NCI-H2196 treated with DMSO at 0.1 percent for 48 hours (cell line): ENCODE results near the gene CROCC2.

Experiments used
- DNase-seq: peaks from one replicate; lab custom pipeline; 2025; ENCODE audit not compliant: unreplicated experiment; lab: John Stamatoyannopoulos, UW

Gene CROCC2

DNA sequence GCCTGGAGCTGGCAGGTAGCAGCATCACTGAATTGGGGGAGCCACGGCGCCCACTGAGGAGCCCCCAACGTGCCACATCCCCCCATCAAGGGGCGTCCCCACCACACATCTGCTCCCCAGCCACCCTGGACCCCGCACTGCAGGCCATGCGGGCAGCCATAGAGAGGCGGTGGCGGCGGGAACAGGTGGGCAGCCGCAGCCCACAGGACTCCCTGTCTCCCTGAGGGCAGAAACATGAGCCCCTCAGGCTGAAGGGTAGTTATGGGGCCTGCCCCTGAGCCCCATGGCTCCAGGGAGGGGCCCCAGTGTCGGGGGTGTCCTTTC, 26.6 kb downstream of the CROCC2 start:
- DNase-seq: no peak

DNA sequence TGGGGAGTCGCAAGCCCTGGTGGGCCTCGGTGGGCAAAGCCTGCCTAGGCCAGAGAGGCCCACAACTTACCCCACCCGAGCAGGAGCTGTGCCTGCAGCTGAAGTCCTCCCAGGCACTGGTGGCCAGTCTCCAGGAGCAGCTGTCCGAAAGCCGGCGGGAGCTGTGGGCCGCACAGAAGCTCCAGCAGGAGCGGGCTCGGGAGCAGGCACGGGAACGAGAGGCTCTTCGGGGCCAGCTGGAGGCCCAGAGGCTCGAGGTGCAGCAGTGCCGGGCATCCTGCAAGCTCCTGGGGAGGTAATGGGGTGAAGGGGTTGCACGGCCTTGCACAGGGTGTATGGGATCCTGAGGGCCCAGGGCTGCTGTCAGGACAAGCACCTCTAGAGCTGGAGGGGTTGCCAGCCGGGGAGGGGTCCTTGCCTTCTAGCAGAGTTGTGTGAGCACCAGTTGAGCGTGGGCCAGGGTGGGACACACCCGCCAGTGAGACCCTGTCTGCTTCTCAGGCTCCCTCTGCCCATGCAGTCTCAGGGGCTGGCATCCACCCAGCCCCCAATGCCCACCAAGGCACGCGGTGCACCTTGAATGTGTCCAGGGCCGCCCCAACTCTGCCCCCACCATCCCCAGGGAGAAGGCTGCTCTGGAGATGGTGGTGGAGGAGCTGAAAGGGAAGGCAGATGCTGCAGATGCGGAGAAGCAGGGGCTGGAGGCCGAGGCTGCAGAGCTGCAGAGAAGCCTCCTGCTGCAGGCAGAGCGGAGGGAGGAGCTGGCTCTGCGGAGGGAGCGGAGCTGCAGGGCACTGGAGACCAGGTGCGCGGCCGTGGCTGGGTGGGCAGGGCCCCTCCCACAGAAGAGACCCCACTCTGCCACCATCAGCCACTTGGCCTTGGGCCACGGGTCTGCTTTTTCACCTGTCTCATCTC, 27.2 kb downstream of the CROCC2 start:
- no peak for DNase-seq

DNA sequence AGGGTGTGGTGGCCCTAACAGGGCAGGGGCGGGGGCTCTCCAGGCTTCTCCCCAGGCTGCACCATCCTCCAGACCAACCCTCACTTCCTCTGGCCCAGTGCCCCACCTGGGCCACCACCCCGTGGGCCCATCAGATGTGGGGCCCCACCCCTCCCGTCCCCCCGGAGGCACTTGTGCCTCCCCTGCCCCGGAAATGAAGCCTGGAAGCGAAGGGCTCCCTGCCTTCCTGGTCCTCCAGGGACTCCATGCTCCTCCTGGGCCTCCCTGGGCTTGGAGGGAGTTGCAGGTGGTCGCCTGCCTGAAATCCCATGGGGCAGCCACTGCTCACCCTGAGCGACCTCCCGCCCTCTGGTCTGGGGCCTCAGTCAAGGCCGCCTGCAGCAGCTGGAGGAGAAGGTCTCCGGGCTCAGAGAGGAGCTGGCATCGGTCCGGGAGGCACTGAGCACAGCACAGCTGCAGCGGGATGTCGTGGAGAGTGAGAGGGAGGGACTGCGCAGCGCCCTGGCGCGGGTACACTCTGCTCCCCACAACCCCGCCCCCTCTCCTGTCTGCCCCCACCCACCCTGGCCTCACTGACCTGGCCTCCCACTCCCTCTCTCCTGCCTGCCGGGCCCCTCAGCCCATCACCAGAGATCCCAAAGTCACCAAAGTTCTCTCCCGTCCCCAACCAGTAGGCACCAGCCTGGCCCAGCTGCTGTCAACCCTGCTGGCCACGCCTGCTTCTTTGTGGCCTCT, 28.0 kb downstream of the CROCC2 start:
- no peak for DNase-seq

DNA sequence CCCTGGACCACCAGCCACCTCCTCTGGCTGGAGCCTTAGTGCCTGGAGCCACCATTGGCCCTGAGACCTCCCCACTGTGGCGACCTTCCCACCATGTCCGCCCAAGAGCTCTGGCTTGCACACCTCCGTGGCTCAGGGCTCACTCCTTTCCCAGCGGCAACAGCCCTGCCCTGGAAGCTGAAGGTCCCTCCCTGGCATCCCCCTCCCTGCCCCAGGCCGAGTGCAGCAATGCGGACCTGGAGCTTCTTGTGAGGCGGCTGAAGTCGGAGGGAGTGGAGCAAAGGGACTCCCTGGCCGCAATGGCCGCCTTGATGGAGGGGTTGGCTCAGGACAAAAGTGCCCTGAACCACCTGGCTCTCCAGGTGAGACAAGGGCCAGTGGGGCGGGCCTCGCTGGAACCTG, 28.6 kb downstream of the CROCC2 start:
- no peak for DNase-seq

DNA sequence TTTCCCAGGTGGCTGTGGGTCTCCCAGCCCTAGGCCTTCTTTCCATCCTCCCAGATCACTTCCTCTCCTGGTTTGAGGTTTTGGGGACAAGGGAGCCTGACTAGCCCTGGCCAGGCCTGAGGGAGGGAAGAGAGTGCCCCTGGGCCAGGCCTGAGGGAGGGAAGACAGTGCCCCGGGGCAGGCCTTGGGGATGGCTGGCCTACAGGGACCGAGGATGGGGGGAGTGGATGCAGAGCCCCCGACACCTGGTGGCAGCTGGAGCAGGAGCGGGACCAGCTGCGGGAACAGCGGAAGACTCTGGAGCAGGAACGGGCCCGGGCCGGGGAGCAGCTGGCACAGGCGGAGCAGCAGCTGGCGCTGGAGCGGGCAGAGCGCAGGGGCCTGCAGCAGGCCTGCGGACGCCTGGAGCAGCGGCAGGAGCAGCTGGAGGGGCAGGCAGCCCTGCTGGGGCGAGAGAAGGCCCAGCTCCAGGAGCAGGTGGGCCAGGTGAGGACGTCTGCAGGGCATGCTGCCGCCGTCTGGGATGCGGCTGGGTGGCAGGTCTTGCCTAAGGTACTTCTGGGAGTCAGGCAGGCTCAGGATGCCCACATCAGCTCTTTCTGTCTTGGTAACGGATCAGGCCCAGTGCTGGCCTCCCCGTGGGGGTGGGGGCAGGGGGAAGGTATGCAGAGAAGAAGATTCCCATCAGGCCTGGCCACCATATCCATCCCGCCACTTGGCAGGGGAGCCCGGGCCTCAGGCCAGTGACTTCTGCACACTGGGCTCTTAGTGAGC, 29.2 kb downstream of the CROCC2 start:
- no peak for DNase-seq

DNA sequence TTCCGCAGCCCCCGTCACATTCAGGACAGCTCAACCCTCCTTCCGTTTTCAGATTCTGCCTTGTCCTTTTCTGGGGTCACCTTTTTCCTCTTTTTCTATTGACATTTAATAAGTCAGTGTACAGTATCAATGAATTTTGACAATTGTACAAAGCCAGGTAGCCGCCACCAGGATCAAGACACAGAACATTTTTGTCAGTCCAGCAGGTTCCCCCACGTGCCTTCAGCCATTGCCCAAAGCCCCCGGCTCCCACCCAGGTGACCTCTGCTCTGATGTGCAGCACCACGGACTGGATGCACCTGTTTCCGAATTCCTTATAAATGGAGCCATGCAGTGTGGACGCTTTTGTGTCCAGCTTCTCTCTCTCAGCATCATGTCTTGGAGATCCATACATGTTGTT, 30.0 kb downstream of the CROCC2 start:
- no peak for DNase-seq

DNA sequence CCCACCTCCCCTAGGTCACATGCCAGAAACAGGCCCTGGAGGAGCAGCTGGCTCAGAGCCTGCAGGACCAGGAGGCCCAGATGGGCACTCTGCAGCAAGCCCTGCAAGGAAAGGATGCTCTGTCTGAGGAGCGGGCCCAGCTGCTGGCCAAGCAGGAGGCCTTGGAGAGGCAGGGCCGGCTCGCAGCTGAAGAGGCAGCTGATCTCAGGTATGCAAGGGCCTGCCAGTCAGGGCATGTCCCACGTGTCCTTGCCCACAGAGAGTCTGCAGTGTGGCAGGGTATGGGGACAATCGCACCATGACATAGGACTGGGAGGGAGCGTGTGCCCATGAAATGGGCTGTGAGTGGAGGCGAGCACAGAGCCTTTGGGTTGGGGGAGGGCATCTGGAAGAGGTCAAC, 39.9 kb downstream of the CROCC2 start:
- DNase-seq: no peak

DNA sequence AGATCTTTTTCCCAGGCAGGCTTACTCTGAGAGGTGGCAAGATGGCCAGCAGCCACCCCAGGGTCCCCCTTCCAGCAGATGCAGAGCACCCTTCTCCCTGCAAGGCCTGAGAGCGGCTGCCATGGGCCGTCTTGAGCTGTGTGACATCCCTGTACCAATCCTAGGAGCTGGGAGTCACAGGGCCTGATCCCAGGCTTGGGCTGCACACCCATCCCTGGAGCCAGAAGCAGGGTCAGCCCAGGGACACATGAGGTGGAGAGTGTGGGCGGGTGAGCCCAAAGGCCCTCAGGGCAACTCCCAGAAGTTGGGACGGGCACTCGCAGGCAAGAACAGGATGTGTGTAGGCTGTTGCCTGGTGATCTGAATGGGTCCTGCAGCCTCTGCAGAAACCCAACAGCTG, 40.5 kb downstream of the CROCC2 start:
- no peak for DNase-seq

DNA sequence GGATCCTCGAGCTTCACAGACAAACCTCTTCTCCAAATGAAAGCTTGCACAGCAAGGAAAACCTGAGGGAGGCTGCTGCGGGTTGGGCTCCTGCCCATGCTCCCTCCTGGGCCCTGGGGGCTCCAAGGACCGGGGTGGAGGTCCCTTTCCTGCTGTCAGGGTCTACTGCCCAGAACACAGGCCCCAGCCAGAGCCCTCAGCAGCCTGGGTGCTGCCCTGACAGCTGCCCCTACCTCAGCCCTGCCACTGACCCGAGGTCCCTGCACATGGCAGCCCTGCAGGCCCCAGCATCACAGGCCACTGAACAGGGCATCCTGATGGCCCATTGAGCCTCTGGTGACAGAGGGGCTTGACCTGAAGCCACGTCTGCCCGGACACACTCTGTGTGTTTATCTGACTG, 41.0 kb downstream of the CROCC2 start:
- no peak for DNase-seq

DNA sequence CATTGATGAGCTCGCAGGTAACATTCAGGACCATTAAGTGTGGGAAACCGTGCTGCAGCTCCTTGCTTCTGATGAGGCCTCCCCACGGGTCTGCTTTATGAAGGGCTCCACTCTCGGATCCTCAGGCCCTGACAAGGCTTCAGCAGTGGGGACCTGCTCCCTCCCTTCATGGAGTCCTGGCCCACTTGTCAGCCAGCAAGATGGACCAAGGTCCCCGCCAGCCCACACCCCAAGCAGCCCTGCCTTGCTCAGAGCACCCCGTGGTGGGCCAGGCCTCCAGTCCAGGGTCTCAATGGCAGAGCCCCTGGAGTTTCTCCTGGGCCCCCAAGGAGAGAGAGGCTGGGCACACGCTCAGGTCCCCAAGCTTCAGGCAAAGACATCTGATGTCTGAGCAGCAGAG, 41.5 kb downstream of the CROCC2 start:
- DNase-seq: no peak

DNA sequence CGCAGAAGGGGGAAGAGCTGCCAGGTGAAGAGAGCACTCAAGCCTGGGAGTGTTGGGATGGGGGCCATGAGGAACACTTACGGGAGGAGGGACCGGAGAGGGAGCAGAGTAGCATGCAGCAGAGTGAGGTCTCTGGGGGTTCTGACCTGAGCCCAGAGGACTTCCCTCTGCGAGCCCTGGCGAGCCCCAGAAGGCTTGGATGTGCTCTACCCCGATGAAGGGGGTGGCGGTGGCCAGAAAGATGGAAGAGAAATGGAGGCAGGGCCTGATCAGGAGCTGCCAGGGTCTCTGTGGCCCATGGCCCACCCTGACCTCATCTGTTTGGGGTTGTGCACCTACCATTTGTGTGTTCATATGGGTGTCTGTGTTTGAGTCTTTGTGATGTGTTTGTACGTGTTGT, 42.0 kb downstream of the CROCC2 start:
- no peak for DNase-seq

DNA sequence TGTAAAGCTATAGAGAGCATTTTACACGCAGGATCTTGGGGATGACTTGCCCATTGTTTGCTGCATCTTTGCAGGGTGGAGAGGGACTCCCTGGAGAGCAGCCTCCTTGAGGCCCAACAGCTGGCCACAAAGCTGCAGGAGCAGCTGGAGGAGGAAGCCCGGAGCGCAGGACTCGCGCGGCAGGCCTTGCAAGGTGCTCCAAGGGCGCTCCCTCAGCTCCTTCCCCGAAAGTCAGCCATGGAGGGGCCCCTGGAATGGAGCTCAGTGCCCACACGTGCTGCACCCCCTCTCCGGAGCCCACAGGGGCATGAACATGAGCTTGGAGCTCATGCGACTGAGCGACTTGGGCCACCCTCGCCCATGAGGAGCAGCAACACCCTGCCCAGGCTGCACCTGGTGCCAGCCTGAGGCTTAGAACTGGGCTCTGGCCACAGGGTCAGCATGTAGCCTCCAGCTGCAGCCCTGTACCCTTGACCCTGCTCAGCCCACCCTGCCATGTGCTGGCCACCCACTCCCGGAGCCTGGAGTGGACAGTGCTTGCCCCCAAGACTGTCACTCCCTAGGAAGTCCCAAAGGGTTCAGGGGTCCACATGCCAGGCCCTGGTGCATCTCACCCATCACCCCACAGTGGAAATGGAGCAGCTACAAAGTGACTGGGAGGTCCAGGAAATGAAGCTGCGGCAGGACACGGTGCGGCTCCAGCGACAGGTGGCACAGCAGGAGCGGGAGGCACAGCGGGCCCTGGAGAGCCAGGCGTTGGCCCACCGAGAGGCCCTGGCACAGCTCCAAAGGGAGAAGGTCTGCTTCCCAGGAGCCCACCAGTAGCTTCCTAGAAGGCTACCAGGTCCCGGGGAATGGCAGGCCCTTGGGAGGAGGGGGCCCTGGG, 43.0 kb downstream of the CROCC2 start:
- no peak for DNase-seq

DNA sequence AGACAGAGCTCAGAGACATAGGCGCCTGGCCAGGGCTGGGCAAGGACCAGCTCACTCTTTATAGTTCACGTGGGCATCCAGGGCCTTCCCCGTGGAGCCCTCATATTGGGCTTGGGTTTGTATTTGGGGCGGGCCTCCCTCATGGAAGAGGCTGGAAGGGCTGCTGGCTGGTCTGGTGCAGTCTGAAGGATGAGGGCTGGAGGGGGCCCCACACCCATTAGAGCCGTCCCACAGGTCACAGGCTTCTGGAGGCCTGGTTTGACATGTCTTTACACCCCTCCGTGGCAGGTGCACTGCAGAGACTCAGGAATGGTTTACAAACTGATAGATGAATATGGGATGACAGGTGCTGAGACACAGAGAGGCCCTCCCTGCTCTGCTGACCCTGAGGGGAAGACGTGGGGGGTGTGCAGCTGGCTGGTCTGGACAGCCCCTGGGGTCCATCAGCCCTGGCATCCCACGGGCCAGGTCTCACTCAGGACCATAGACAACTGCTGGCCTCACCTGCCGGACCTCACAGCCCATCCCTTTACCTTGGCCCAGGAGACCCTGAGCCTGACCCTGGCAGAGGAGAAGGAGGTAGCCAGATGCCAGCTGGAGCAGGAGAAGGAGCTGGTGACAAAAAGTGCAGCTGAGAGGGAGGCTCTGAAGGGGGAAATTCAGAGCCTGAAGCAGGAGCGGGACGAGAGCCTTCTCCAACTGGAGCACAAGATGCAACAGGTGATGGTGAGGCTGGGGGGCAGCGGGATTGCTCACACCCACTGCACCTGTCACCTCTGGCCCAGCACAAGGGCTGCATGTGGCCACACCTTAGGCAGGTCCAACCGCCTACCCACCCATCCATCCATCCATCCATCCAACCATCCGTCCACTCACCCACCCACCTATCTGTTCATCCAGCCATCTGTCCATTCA, 43.9 kb downstream of the CROCC2 start:
- no peak for DNase-seq

DNA sequence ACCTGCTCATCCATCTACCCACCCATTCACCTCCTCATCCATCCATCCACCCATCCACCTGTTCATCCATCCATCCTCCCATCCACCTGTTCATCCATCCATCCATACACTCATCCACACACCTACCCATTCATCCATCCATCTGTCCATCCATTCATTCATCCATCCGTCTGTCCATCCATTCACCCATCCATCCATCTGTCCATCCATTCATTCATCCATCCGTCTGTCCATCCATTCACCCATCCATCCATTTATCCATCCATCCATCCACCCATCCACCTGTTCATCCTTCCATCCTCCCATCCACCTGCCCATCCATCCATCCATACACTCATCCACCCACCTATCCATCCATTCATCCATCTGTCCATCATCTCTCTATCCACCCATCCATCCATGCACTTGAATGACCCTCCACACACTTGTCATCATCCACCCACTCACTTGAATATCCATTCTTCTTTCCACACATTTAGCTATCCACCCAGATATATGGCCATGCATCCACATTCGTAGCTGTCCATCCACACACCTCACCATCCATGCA, 45.0 kb downstream of the CROCC2 start:
- DNase-seq: no peak

DNA sequence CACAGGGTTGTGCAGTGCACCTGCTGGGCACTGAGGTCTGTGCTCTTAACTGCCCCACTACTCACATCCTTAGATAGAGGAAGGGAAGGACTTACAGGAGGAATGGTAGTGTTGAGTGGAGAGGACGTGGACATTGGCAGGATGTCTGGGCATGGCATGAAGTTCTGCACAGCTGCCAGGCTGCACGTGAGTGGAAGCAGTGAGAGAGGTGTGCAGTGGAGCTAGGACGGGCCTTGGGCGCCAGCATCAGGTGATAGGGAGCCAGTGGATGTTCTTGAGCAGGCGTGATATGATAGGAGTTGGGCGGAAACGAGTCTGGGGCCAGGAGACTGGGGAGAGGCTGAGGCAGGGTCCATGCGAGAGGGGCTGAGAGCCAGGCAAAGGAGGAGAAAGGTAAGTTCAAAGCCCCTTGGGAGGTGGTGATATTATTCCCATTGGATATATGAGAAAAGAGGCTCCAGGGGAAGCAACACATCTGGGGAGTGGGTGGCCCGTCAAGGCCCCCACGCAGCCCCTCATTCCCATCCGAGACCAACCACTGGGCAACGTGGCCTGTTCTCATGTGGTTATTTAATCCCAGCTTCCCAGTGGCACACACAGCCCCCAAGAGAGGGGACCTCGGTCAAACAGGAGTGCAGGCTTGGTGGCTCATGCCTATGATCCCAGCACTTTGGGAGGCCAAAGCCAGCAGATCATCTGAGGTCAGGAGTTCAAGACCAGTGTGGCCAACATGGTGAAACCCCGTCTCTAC, 46.5 kb downstream of the CROCC2 start:
- no peak for DNase-seq

DNA sequence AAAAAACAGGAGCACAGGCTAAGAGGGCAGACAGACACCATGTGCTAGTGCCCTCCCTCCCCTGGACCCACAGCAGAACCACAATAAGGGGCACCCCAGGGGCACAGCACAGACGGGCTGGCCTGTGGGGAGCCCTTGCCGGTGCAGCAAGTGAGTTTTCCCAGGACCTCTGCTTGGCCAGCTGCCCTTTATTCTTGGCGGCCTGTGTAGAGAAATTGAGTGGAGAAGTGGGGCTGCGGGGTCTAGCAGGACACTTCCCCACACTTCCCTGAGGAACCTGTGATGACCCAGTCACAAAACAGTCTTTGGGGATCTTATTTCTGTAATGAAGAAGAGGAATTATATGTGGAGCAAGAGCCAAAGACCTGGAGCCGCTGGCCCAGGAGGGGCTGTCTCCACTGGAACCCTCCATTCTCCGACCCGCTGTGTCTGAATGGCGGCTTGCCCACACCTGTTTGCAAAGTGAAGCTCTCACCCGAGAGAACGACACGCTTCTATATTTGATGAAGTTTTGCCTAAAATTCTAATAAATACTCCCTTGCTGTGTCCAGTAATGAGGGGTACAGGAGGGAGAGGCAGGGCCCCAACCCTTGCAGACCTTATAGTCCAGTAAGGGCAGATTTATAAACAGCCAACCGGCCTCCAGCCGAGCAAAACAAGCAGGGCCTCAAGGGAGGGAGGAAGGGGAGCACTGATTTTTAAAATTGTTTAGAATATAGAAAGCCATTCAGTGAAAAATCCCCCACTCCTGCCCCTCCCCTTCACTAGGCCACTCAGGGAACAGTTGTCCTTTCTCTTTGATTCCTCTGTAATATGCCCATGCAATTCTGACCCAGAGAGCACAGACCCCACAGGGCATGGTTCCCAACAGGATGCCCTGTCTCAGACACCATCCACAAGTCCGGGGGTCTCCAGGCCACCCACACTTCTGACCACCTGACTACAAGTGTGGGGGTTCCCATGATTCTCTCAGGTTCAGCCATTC, 47.6 kb downstream of the CROCC2 start:
- no peak for DNase-seq

DNA sequence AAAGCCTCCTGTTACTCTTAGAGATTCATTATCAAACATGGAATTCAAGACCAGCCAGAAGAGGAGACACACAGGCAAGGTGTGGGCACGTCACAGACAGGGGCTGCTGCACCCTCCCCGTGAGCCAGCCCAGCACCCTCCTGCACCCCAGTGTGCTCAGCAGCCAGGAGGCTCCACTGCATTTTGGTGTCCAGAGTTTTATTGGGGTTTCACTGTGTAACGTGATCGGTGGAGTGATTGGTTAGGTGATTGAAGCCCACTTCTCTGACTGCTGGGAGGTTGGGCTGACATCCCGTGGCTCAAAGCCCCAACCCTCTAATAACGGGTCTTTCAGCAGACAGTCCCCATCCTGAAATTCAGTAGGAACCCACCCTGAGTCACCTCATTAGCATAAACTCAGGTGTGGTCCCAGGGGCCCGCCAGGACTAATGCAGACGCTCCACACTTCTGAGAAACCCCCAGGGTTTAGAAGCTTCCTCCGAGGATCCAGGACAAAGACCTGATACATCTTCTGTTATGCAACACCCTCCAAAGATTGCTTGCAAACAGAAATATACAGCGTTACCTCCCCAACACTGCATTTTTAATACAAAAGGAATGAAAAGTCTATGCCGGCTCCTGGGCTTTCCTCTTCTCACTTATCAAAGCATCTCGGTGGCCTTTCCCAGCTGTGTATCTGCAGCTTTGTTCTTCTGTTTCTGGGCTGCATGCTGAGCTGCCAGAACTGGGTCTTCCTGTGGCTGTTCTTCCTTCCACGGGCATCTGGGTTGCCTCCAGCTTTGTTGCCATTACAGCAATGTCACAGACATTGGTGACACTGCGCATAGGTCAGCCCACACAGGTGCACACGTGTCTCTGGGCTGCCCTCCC, 48.5 kb downstream of the CROCC2 start:
- DNase-seq: no peak
